ENCODE results near the gene ZBTB34.
"Not testable (repeated sequence)": the region's sequence is repeated elsewhere in the genome, so short reads cannot be mapped to it uniquely, and the experiment has no call there.

Gene ZBTB34

DNA sequence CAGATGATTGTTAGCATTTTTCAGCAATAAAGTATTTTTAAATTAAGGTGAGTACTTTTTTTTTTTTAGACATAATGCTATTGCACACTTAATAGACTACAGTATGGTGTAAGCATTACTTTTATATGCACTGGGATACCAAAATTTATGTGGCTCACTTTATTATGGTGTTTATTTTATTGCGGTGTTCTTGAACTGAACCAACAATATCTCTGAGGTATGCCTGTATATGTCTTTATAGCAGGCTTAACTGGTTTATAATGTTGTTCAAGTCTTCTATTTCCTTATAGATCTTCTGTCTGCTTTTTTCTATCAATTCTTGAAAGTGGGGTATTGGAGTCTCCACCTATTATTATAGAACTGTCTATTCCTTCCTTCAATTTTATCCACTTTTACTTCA lies 37.6 kb upstream of the ZBTB34 start:
- TF ChIP-seq, protein P1, sequence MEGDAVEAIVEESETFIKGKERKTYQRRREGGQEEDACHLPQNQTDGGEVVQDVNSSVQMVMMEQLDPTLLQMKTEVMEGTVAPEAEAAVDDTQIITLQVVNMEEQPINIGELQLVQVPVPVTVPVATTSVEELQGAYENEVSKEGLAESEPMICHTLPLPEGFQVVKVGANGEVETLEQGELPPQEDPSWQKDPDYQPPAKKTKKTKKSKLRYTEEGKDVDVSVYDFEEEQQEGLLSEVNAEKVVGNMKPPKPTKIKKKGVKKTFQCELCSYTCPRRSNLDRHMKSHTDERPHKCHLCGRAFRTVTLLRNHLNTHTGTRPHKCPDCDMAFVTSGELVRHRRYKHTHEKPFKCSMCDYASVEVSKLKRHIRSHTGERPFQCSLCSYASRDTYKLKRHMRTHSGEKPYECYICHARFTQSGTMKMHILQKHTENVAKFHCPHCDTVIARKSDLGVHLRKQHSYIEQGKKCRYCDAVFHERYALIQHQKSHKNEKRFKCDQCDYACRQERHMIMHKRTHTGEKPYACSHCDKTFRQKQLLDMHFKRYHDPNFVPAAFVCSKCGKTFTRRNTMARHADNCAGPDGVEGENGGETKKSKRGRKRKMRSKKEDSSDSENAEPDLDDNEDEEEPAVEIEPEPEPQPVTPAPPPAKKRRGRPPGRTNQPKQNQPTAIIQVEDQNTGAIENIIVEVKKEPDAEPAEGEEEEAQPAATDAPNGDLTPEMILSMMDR (IDR thresholded peaks at IDR 0.05; ENCODE audit: insufficient read depth, missing control alignments) = no peak
- FAIRE-seq = no peak

DNA sequence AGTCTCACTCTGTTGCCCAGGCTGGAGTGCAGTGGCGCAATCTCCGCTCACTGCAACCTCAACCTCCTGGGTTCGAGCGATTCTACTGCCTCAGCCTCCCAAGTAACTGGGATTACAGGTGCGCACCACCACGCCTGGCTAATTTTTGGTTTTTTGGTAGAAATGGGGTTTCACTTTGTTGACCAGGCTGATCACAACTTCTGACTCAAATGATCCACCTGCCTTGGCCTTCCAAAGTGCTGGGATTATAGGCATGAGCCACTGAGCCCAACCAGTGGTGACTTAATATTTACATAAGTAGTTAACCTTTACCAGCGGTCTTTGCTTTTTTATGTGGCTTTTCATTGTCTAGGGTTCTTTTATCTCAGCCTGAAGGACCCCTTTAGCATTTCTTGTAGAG lies 36.4 kb upstream of the ZBTB34 start:
- FAIRE-seq; DNase-seq (ENCODE audit: insufficient read length, low spot score): not testable (repeated sequence)

More for the DNA sequence above, 37.6 kb upstream of the ZBTB34 start:
- DNase-seq (ENCODE audit: insufficient read length, low spot score) = no peak

DNA sequence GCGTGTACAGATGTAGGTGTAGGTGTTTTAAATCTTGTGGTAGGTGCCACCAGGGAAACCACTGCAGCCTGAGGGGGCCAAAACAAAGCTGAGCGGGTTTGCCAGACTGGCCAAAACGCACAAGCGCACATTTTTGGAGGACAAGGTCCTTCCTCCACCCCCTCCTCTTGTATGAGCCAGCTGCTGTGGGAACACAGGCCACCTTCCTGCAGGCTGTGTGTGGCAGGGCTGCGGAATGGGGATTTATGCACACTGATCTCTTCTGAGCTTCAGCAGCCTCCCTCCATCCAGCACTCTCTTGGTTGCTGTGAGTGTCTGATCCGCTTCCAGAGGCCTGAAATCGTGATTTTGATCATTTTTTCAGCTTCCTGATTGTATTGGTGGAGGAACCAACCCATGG lies 33.2 kb upstream of the ZBTB34 start:
- DNase-seq (ENCODE audit: insufficient read length, low spot score) = no peak
- TF ChIP-seq, protein P1 (IDR thresholded peaks at IDR 0.05; ENCODE audit: insufficient read depth, missing control alignments) = no peak
- FAIRE-seq = no peak

DNA sequence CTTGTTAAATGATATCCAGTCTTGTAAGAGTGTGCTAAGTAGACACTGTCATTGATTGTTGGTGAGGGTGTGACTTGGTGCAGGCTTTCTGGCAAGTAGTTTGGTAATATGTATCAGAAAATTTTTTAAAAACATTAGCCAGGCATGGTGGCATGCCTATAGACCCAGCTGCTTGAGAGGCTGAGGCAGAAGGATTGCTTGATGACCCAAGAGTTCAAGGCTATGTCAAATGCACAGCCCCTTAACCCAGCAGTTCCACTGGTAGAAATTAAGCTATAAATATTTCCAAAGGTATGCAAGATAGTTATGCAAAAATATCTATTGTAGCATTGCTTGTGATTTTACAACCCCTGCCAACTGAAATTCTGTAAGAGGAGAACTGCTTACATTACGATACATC lies 31.4 kb upstream of the ZBTB34 start:
- no peak for FAIRE-seq
- TF ChIP-seq, protein P1 (IDR thresholded peaks at IDR 0.05; ENCODE audit: insufficient read depth, missing control alignments) = no peak

GRCh38 chr9:126830827-126831226 lies 29.6 kb upstream of the ZBTB34 start:
- TF ChIP-seq, protein P1 (IDR thresholded peaks at IDR 0.05; ENCODE audit: insufficient read depth, missing control alignments) = no peak
- FAIRE-seq (no peak), DNase-seq (ENCODE audit: insufficient read length, low spot score) (no peak)

More for the DNA sequence above, 31.4 kb upstream of the ZBTB34 start:
- DNase-seq (ENCODE audit: insufficient read length, low spot score) = no peak

DNA sequence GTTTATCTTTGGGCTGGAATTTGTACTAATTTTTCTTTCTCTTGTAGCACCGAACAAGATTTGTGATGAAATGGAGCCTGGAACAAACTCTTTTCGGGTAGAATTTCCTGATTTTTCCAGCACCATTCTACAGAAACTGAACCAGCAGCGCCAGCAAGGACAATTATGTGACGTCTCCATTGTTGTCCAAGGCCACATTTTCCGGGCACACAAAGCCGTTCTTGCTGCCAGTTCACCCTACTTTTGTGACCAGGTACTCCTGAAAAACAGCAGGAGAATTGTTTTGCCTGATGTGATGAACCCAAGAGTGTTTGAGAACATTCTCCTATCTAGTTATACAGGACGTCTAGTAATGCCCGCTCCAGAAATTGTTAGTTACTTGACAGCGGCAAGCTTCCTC lies 28.0 kb upstream of the ZBTB34 start:
- DNase-seq (ENCODE audit: insufficient read length, low spot score) (no peak), FAIRE-seq (no peak)
- TF ChIP-seq, protein P1 (IDR thresholded peaks at IDR 0.05; ENCODE audit: insufficient read depth, missing control alignments) = no peak

DNA sequence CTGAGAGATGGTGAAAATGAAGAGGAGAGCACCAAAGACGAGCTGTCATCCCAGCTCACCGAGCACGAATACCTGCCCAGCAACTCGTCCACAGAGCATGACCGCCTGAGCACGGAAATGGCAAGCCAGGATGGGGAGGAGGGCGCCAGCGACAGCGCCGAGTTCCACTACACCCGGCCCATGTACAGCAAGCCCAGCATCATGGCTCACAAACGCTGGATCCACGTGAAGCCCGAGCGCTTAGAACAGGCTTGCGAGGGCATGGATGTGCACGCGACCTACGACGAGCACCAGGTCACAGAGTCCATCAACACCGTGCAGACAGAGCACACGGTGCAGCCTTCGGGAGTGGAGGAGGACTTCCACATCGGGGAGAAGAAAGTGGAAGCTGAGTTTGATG lies 27.4 kb upstream of the ZBTB34 start:
- no peak for FAIRE-seq
- TF ChIP-seq, protein P1 (IDR thresholded peaks at IDR 0.05; ENCODE audit: insufficient read depth, missing control alignments) = no peak
- DNase-seq (ENCODE audit: insufficient read length, low spot score) = no peak

- DNase-seq (ENCODE audit: insufficient read length, low spot score) = no peak
- no peak for FAIRE-seq
- TF ChIP-seq, protein P1 (IDR thresholded peaks at IDR 0.05; ENCODE audit: insufficient read depth, missing control alignments) = no peak
Measured at GRCh38 chr9:126833710-126834345, 26.6 kb upstream of the ZBTB34 start.

Measured in D721Med (cell line).